Coronary artery (tissue), 2 donors: ENCODE data around the gene PRKAR1A.

Experiments
- DNase-seq: peaks from one replicate; pipeline ENCODE4 v3.0.0-alpha.2; 2017; ENCODE audit warnings: low spot score
- H3K27ac ChIP-seq, 2 donors: fragments of 200-600 bp; sonication (generic); one replicate each; pipeline ENCODE4 v1.5.1; 2016 to 2019
- H3K4me3 ChIP-seq: fragments of 200-600 bp; sonication (generic); 2 replicates; pipeline ENCODE4 v1.5.1; 2016; ENCODE audit warnings: mild to moderate bottlenecking, moderate library complexity
- TF ChIP-seq, protein P1 (sequence below): fragments of 200-600 bp; sonication (generic); IDR thresholded peaks from one replicate; pipeline ENCODE4 v1.5.1; 2019; ENCODE audit warnings: antibody characterized with exemption

The PRKAR1A gene

GRCh38 chr17:68599552-68600066 is 87.4 kb downstream of the PRKAR1A start:
- no peak for DNase-seq
- Histone ChIP-seq H3K27ac (peak overlapping the region; percentile 50 to 76), H3K4me3 (peak overlapping the region; percentile 82)
- TF ChIP-seq, protein P1, sequence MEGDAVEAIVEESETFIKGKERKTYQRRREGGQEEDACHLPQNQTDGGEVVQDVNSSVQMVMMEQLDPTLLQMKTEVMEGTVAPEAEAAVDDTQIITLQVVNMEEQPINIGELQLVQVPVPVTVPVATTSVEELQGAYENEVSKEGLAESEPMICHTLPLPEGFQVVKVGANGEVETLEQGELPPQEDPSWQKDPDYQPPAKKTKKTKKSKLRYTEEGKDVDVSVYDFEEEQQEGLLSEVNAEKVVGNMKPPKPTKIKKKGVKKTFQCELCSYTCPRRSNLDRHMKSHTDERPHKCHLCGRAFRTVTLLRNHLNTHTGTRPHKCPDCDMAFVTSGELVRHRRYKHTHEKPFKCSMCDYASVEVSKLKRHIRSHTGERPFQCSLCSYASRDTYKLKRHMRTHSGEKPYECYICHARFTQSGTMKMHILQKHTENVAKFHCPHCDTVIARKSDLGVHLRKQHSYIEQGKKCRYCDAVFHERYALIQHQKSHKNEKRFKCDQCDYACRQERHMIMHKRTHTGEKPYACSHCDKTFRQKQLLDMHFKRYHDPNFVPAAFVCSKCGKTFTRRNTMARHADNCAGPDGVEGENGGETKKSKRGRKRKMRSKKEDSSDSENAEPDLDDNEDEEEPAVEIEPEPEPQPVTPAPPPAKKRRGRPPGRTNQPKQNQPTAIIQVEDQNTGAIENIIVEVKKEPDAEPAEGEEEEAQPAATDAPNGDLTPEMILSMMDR: no peak

- TF ChIP-seq, protein P1: no peak
- DNase-seq: no peak
- peak overlapping the region; percentile 50 to 76 for H3K27ac ChIP-seq
- H3K4me3 ChIP-seq: peak overlapping the region; percentile 82
Observed at GRCh38 chr17:68600067-68600930, 88.1 kb downstream of the PRKAR1A start.
